K562 (cell line): ENCODE measurements around the gene ARHGAP26. TPM values are rescaled to one million over a fixed set of nuclear protein-coding genes. Genes with fewer than 3 reads are reported as not detected.
A peak's percentile ranks its signal among the peaks of the same experiment; 100 is the strongest.

Experiments used
- ATAC-seq: fragments of 200-7000 bp; cut with Tn5 transposase; 3 replicates; pipeline ENCODE4 v1.9.1; 2020; ENCODE audit warnings: moderate library complexity
- BruUV-seq: library from RNA; stranded (reverse); fragments of 400-500 nt; replicated peaks from 2 replicates; lab custom pipeline; 2021; lab: Mats Ljungman, UMichigan
- CTCF ChIA-PET: fragments of 300-600 bp; formaldehyde crosslinking; extraction: SDS; loops from one replicate; lab custom pipeline; 2021; ENCODE audit warnings: low intra/inter-chr PET ratio; lab: Yijun Ruan, JAX
- POLR2A ChIA-PET: fragments of 300-600, 350-650 bp; sonication (Branson Sonifier 250); formaldehyde crosslinking; extraction: SDS; loops from one replicate; lab custom pipeline; 2021; ENCODE audit warnings: antibody characterized with exemption, inconsistent platforms; lab: Yijun Ruan, JAX
- DNase-seq, 4 experiments: peaks; one replicate each; pipeline versions ENCODE4 v3.0.0 to v3.0.0-alpha.2; 2011 to 2018; ENCODE audit warnings: low spot score in 3 of 4, mixed read lengths in 3 of 4; ENCODE audit errors: extremely low read depth in 1 of 4
- FAIRE-seq: peaks from 2 replicates; lab custom pipeline; 2011; peaks lifted over from hg19 to GRCh38; lab: Jason Lieb, UNC
- H2AFZ ChIP-seq: 2 replicates; pipeline ENCODE4 v1.6.0; 2011; ENCODE audit warnings: low read depth, low read length, control low read depth, inconsistent platforms
- H3K27ac ChIP-seq: fragments of 200-600 bp; 3 replicates; pipeline ENCODE4 v1.8.0; 2011; ENCODE audit warnings: low read depth, mild to moderate bottlenecking, control low read depth, inconsistent platforms, low read length, moderate library complexity, mixed read lengths; ENCODE audit errors: extremely low read depth
- H3K27me3 ChIP-seq, 2 experiments: fragments of 300-600 bp in 1 of 2; 2 replicates in 1 of 2; 3 replicates in 1 of 2; pipeline versions ENCODE4 v1.6.0 to v1.8.0; 2011; ENCODE audit warnings: inconsistent platforms in 2 of 2, low read length in 2 of 2, mild to moderate bottlenecking in 1 of 2, mixed read lengths in 1 of 2, moderate library complexity in 1 of 2; ENCODE audit not compliant: control insufficient read depth in 2 of 2, insufficient read depth in 2 of 2
- H3K36me3 ChIP-seq: fragments of 300-600 bp; 3 replicates; pipeline ENCODE4 v1.8.0; 2011; ENCODE audit warnings: mild to moderate bottlenecking, low read length, inconsistent platforms; ENCODE audit not compliant: control insufficient read depth, insufficient read depth
- H3K4me1 ChIP-seq, 2 experiments: fragments of 200-600 bp in 1 of 2; replicated peaks in 1 of 2; 2 replicates in 1 of 2; 3 replicates in 1 of 2; pipeline versions ENCODE4 v1.5.1 to v1.8.0; 2011; ENCODE audit warnings: inconsistent platforms in 2 of 2, low read length in 2 of 2, mild to moderate bottlenecking in 1 of 2, mixed read lengths in 1 of 2, moderate library complexity in 1 of 2; ENCODE audit not compliant: control insufficient read depth in 2 of 2, insufficient read depth in 2 of 2
- H3K4me2 ChIP-seq: 2 replicates; pipeline ENCODE4 v1.6.1; 2011; ENCODE audit warnings: low read length, control low read depth, inconsistent platforms, mixed read lengths; ENCODE audit not compliant: insufficient read depth
- H3K4me3 ChIP-seq: fragments of 200-600 bp; sonication (generic), shearing (Covaris generic); 2 replicates; pipeline ENCODE4 v1.5.1; 2016; ENCODE audit warnings: control low read depth, inconsistent platforms
- H3K79me2 ChIP-seq: fragments of 200-600 bp; 3 replicates; pipeline ENCODE4 v1.8.0; 2011; ENCODE audit warnings: low read length, inconsistent platforms; ENCODE audit not compliant: control insufficient read depth, insufficient read depth
- H3K9ac ChIP-seq, 2 experiments: 2 replicates each; pipeline versions ENCODE4 v1.6.0 to v1.6.1; 2011; ENCODE audit warnings: low read depth in 2 of 2, low read length in 2 of 2, control low read depth in 1 of 2, inconsistent platforms in 1 of 2, mild to moderate bottlenecking in 1 of 2, mixed read lengths in 1 of 2; ENCODE audit not compliant: insufficient read depth in 1 of 2
- H3K9me1 ChIP-seq: one replicate; pipeline ENCODE4 v1.6.0; 2011; ENCODE audit warnings: inconsistent platforms, mild to moderate bottlenecking, low read length, moderate library complexity; ENCODE audit not compliant: control insufficient read depth, insufficient read depth
- H3K9me3 ChIP-seq: replicated peaks from 2 replicates; pipeline ENCODE4 v1.5.1; 2011; ENCODE audit warnings: low read depth, low read length, inconsistent platforms; ENCODE audit not compliant: control insufficient read depth, insufficient read depth
- H4K20me1 ChIP-seq: replicated peaks from 2 replicates; pipeline ENCODE4 v1.6.1; 2011; ENCODE audit warnings: low read length, inconsistent platforms, mixed read lengths; ENCODE audit not compliant: control insufficient read depth, insufficient read depth
- CXXC5 ChIP-seq: fragments of 250-450 bp; sonication (Bioruptor Pico); IDR thresholded peaks from 2 replicates; pipeline ENCODE4 v1.8.0; 2022; ENCODE audit warnings: inconsistent platforms, mild to moderate bottlenecking, moderate library complexity
- DPF2 ChIP-seq: fragments of 450-650 bp; IDR thresholded peaks from 2 replicates; pipeline ENCODE4 v1.6.1; 2016
- HCFC1 ChIP-seq: IDR thresholded peaks from 2 replicates; pipeline ENCODE4 v1.6.1; 2012; ENCODE audit warnings: low read depth, low read length, improper control_type of control experiment
- JUND ChIP-seq, 2 experiments: IDR thresholded peaks; 2 replicates in 1 of 2; 3 replicates in 1 of 2; pipeline ENCODE4 v1.6.1; 2011; ENCODE audit warnings: borderline replicate concordance in 2 of 2, low read depth in 2 of 2, low read length in 2 of 2, improper control_type of control experiment in 1 of 2, missing biosample characterization in 1 of 2, missing genetic modification characterization in 1 of 2, missing genetic modification reagents in 1 of 2
- MAFG ChIP-seq: fragments of 450-650 bp; conservative IDR thresholded peaks from 2 replicates; pipeline ENCODE4 v1.6.1; 2016; ENCODE audit warnings: missing genetic modification characterization, missing compliant biosample characterization
- RB1 ChIP-seq: fragments of 450-650 bp; IDR thresholded peaks from 2 replicates; pipeline ENCODE4 v1.6.1; 2017; ENCODE audit warnings: low read depth, mild to moderate bottlenecking
- RBM25 ChIP-seq: fragments of 200-400 bp; formaldehyde crosslinking; IDR thresholded peaks from 2 replicates; pipeline ENCODE4 v1.6.1; 2018; ENCODE audit warnings: low read length, low read depth, moderate library complexity; ENCODE audit not compliant: severe bottlenecking
- SAP30 ChIP-seq: fragments of 200-600 bp; sonication (generic); IDR thresholded peaks from 2 replicates; pipeline ENCODE4 v1.6.1; 2012; ENCODE audit warnings: borderline replicate concordance, low read depth, mild to moderate bottlenecking, moderate library complexity, low read length, control low read depth, inconsistent platforms; ENCODE audit not compliant: insufficient read depth, poor library complexity, severe bottlenecking
- TEAD2 ChIP-seq: fragments of 450-650 bp; IDR thresholded peaks from 2 replicates; pipeline ENCODE4 v1.6.1; 2016; ENCODE audit warnings: missing genetic modification characterization, control low read depth, missing compliant biosample characterization
- ZNF24 ChIP-seq: fragments of 450-650 bp; IDR thresholded peaks from 2 replicates; pipeline ENCODE4 v1.6.1; 2016
- WGBS: fragments of 100-300 bp; shearing (Covaris generic); methylation state at CpG from one replicate; pipeline ENCODE4 v1.1.6; 2016; ENCODE audit warnings: low coverage, mixed read lengths; ENCODE audit not compliant: insufficient coverage; ENCODE audit errors: missing lambda C conversion rate; 5-methylcytosine and 5-hydroxymethylcytosine counted together
- in situ Hi-C: fragments of 300-500 bp; cut with MboI; formaldehyde crosslinking; loops from 4 replicates; pipeline ENCODE4 v1.15.0; 2018; ENCODE audit warnings: inconsistent platforms, mixed read lengths
- intact Hi-C: fragments of 100-400 bp; cut with micrococcal nuclease; formaldehyde crosslinking; loops from 2 replicates; pipeline ENCODE4 v1.14.2; 2022
- polyA plus RNA-seq, 8 experiments: library from polyadenylated mRNA; depleted of rRNA in 4 of 8; stranded (reverse) in 5 of 8; unstranded in 3 of 8; fragments of >200 nt; fragmentation: Nextera tagmentation in 2 of 8; fragmentation: Illumina TruSeq in 1 of 8; extraction: Ambion mirVana in 2 of 8; extraction: Trizol in 1 of 8; gene quantifications; 2 replicates each; pipeline versions ENCODE4 v1.2.1 to v1.2.3, GENCODE V29; 2011 to 2014; ENCODE audit warnings: inconsistent platforms in 1 of 8, missing spikeins in 1 of 8
- total RNA-seq, 7 experiments: library from RNA; depleted of rRNA in 6 of 7; stranded (reverse); fragments of >200 nt in 6 of 7; fragmentation: Illumina TruSeq in 2 of 7; extraction: Trizol in 2 of 7; gene quantifications; 2 replicates each; pipeline versions ENCODE4 v1.2.1 to v1.2.3, GENCODE V29; 2011 to 2021; ENCODE audit warnings: low replicate concordance in 1 of 7
- TF ChIP-seq, protein P1 (sequence below): fragments of 450-650 bp; formaldehyde crosslinking; IDR thresholded peaks from 2 replicates; pipeline ENCODE4 v1.4.0; 2022; ENCODE audit warnings: mild to moderate bottlenecking, moderate library complexity
- TF ChIP-seq, protein P2 (sequence below): fragments of 250-450 bp; sonication (Bioruptor Pico); IDR thresholded peaks from 2 replicates; pipeline ENCODE4 v1.6.1; 2021; ENCODE audit warnings: mild to moderate bottlenecking
- TF ChIP-seq, protein P3 (sequence below): fragments of 450-650 bp; formaldehyde crosslinking; IDR thresholded peaks from 2 replicates; pipeline ENCODE4 v1.4.0; 2020; ENCODE audit warnings: mild to moderate bottlenecking, moderate library complexity
- TF ChIP-seq, protein P4 (sequence below): fragments of 450-650 bp; IDR thresholded peaks from 2 replicates; pipeline ENCODE4 v1.6.1; 2018; ENCODE audit not compliant: partially characterized antibody

ARHGAP26 gene
- total and polyA plus RNA-seq, 9 of the 15 experiments (the other 6 are each of a cell fraction or from before 2014, with no cell fraction given): 0.13 to 1.1 (median 0.55) TPM

DNA sequence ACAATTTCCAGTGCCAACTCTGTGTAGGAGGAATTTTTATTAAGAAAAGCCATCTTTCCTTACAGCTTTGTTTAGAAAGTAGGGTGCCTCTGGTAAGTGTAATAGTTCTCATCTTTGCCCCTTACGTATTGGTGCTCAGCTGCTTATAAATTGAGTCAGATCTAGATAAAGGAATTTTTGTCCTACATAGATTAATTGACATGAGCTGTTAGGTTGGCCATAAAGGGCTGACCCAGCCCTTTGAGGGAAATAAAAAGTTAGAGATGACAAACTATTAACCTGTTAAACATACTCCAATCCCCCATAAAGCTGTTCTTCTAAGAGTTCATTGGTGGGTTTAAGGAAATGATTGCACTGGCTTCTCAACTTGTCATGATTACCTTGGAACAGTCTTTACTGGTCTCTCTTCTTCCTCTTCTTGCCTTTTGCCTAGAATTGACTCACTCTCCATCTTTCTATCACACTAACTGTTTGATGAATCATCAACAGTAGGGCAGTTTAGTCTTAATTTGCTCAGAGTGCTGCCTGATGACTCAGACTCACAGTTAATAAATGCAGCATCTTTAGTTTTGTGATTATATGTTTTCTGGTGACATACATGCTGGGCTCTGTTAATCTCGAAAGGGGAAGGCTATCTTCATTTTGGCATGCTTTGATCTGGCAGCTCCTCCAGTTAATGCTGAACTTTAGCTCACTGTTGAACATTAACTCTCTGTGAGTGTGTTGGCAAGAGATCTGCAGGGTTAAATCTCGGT lies 51.7 kb downstream of the ARHGAP26 start:
- H3K79me2 ChIP-seq: no peaks in the 10 kb centered on the region
- DNase-seq (peak in 2 of 4 experiments; percentile 9 to 12), ATAC-seq (no peak), FAIRE-seq (no peak)
- in situ Hi-C loops: no loop called here
- H3K4me1 ChIP-seq: no peaks in the 10 kb centered on the region; a peak in 1 of 5 replicates
- no peaks in the 10 kb centered on the region for H3K36me3 ChIP-seq
- WGBS: 2% methylated on average over 3 of the region's 3 CpGs
- H3K27ac ChIP-seq: no peak overlapping the region
- no peak overlapping the region for H3K4me3 ChIP-seq
- POLR2A ChIA-PET: no interaction called here
- CTCF ChIA-PET: no interaction called here
- BruUV-seq: no TSS peak
- no peak overlapping the region for H3K4me2 ChIP-seq
- no peak overlapping the region for H3K9ac ChIP-seq
- no peaks in the 10 kb centered on the region for H3K27me3 ChIP-seq
- no peaks in the 10 kb centered on the region for H3K9me1 ChIP-seq
- H4K20me1 ChIP-seq: no peaks in the 10 kb centered on the region
- intact Hi-C loops: no loop called here
- no peak overlapping the region for H2AFZ ChIP-seq
- H3K9me3 ChIP-seq: no peaks in the 10 kb centered on the region
- TF ChIP-seq ZNF24 (no peak), TEAD2 (tag) (no peak), RB1 (no peak), MAFG (0 out of 2 replicates have a peak, but pooled peaks have one; percentile 22), RBM25 (no peak), HCFC1 (no peak), JUND (IDR thresholded peaks at IDR 0.05; ENCODE audit: borderline replicate concordance, low read depth, low read length) (peak; percentile 84), JUND (tag; IDR thresholded peaks at IDR 0.05; ENCODE audit: borderline replicate concordance, low read depth, low read length) (peak; percentile 91), CXXC5 (no peak), DPF2 (no peak), SAP30 (no peak)
- TF ChIP-seq, protein P1, sequence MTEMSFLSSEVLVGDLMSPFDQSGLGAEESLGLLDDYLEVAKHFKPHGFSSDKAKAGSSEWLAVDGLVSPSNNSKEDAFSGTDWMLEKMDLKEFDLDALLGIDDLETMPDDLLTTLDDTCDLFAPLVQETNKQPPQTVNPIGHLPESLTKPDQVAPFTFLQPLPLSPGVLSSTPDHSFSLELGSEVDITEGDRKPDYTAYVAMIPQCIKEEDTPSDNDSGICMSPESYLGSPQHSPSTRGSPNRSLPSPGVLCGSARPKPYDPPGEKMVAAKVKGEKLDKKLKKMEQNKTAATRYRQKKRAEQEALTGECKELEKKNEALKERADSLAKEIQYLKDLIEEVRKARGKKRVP (CRISPR knock-in tag): no peak
- TF ChIP-seq, protein P2, sequence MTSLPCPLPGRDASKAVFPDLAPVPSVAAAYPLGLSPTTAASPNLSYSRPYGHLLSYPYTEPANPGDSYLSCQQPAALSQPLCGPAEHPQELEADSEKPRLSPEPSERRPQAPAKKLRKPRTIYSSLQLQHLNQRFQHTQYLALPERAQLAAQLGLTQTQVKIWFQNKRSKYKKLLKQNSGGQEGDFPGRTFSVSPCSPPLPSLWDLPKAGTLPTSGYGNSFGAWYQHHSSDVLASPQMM (CRISPR knock-in tag): no peak
- TF ChIP-seq, protein P3, sequence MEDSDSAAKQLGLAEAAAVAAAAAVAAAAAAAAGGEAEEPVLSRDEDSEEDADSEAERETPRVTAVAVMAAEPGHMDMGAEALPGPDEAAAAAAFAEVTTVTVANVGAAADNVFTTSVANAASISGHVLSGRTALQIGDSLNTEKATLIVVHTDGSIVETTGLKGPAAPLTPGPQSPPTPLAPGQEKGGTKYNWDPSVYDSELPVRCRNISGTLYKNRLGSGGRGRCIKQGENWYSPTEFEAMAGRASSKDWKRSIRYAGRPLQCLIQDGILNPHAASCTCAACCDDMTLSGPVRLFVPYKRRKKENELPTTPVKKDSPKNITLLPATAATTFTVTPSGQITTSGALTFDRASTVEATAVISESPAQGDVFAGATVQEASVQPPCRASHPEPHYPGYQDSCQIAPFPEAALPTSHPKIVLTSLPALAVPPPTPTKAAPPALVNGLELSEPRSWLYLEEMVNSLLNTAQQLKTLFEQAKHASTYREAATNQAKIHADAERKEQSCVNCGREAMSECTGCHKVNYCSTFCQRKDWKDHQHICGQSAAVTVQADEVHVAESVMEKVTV (CRISPR knock-in tag): no peak
- TF ChIP-seq, protein P4, sequence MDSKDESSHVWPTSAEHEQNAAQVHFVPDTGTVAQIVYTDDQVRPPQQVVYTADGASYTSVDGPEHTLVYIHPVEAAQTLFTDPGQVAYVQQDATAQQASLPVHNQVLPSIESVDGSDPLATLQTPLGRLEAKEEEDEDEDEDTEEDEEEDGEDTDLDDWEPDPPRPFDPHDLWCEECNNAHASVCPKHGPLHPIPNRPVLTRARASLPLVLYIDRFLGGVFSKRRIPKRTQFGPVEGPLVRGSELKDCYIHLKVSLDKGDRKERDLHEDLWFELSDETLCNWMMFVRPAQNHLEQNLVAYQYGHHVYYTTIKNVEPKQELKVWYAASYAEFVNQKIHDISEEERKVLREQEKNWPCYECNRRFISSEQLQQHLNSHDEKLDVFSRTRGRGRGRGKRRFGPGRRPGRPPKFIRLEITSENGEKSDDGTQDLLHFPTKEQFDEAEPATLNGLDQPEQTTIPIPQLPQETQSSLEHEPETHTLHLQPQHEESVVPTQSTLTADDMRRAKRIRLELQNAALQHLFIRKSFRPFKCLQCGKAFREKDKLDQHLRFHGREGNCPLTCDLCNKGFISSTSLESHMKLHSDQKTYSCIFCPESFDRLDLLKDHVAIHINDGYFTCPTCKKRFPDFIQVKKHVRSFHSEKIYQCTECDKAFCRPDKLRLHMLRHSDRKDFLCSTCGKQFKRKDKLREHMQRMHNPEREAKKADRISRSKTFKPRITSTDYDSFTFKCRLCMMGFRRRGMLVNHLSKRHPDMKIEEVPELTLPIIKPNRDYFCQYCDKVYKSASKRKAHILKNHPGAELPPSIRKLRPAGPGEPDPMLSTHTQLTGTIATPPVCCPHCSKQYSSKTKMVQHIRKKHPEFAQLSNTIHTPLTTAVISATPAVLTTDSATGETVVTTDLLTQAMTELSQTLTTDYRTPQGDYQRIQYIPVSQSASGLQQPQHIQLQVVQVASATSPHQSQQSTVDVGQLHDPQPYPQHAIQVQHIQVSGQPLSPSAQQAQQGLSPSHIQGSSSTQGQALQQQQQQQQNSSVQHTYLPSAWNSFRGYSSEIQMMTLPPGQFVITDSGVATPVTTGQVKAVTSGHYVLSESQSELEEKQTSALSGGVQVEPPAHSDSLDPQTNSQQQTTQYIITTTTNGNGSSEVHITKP: no peak
